ENCODE measurements around the gene COL6A5.

COL6A5 gene

GRCh38 chr3:130491431-130491830 lies 146.0 kb downstream of the COL6A5 start:
- Histone ChIP-seq H3K27ac (no peak overlapping the region), H3K4me3 (no peak overlapping the region)

DNA sequence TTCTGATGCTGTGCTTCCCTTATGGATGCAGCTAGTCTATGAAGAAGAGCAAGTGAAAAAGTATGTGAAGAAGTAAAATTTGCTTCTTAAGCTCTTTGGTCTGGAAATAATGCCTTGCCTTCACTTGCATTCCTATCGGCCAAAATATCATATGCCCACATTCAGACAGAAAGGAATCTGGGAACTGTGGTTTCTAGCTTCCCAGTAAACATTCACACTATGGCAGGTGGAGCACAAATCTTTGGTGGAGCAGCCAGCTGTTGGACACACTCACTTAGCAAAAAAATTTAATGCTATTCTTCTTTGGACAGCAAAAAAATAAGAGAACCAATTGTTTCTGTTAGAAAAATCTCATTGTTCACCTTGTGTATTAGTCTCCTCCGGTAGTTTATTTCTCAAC lies 159.2 kb downstream of the COL6A5 start:
- Histone ChIP-seq H3K27ac (no peak overlapping the region), H3K4me3 (no peak overlapping the region)

DNA sequence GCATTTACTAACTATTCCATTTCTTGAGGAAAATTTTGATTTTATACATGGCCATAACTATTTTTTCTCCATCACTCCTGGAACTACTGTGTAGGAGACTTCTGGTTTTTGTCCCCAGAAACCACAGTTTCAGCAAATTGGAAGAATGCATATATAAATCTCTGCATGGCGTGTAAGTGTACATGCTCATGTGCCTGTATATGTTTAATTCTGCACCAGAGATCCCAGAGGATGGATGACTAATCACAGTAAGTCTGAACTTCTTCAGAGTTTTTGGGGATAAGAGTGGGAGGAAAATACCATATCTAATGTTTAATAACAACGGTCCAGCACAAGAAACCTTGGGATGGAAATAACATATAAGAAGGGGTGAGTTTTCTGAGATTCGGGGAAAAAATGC lies 160.6 kb downstream of the COL6A5 start:
- H3K27ac ChIP-seq = no peak overlapping the region
- H3K4me3 ChIP-seq = no peak overlapping the region

GRCh38 chr3:130507746-130508145 lies 162.3 kb downstream of the COL6A5 start:
- Histone ChIP-seq H3K4me3 (no peak overlapping the region), H3K27ac (no peak overlapping the region)

DNA sequence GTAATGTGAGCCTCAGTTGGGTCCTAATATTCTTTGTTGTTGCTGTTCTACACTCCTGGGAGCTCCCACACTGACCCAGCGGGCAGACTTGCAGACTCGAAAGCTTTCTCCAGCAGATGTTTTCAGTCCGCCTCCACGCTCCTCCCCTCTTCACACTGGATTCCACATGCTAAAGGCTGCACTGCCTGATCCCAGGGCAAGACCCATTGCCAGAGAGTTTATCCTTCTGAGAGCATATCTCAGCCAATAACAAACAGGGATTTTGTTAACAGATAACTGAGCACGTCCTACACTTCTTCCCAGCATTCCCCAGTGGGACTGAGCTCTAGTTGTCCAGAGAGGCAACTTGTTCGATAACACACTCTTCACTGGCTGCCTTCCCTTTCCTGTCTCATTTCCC lies 163.5 kb downstream of the COL6A5 start:
- H3K4me3 ChIP-seq = no peak overlapping the region
- H3K27ac ChIP-seq = no peak overlapping the region

DNA sequence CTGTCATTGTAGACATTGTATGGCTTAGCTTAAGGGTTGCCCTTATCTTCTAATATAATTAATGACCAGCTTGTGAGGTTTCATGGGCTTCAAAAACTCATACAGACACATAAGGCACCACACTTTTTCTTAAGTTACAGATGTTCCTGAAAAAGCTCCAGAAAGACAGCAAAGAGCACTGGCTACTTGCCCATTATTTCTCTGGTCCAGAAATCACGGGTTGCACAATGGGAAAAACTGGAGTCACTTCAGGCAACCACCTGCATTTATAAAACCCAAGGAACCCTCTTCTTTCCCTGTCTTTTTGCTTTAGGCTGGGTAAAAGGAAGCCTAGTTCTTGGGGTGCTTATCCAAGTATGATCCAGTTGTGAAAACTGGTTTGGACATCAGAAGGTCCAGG lies 169.2 kb downstream of the COL6A5 start:
- Histone ChIP-seq H3K27ac (no peak overlapping the region), H3K4me3 (no peak overlapping the region)

- H3K4me3 ChIP-seq = no peak overlapping the region
Measured at GRCh38 chr3:130515755-130516154, 170.3 kb downstream of the COL6A5 start.

GRCh38 chr3:130516645-130517512 lies 171.4 kb downstream of the COL6A5 start, which contains the start of gene COL6A6:
TSS of gene COL6A6 (plus strand) at chr3:130517177. CDS start at chr3:130560365, 43,188 bp downstream.
- peak within 1 kb of the TSS in 6 of 21 experiments; percentile 23 to 69 (median 34) for H3K27ac ChIP-seq
- H3K4me3 ChIP-seq = peak within 1 kb of the TSS; percentile 10 to 32 (median 15)

More at GRCh38 chr3:130515755-130516154, 170.3 kb downstream of the COL6A5 start:
- H3K27ac ChIP-seq = no peak overlapping the region

DNA sequence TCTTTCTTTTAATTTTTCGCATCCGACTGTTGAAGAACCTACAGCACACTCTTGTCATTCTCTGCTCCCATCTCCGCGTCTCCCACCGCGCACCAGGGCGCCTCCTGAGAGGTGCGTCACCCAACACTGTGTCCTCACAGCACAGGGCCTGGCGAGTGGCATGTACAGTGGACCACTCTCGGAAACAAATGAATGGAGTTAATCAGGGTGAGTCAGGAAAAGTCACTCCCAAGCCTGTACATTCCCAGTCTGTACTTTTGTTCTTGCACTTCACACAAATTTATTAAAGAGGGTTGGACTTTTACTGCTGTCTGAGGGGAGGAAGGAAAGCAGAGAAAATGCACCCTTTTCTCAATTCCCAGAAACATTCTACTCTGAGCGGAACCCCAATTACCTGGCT lies 172.1 kb downstream of the COL6A5 start:
- peak overlapping the region in 3 of 21 experiments; percentile 26 to 61 (median 27) for H3K27ac ChIP-seq
- peak overlapping the region in 4 of 7 experiments; percentile 12 to 32 (median 23) for H3K4me3 ChIP-seq

GRCh38 chr3:130519754-130520153 lies 174.3 kb downstream of the COL6A5 start:
- H3K27ac ChIP-seq = no peak overlapping the region
- H3K4me3 ChIP-seq = no peak overlapping the region

- Histone ChIP-seq H3K27ac (no peak overlapping the region), H3K4me3 (no peak overlapping the region)
Measured at GRCh38 chr3:130522399-130522798, 176.9 kb downstream of the COL6A5 start.

DNA sequence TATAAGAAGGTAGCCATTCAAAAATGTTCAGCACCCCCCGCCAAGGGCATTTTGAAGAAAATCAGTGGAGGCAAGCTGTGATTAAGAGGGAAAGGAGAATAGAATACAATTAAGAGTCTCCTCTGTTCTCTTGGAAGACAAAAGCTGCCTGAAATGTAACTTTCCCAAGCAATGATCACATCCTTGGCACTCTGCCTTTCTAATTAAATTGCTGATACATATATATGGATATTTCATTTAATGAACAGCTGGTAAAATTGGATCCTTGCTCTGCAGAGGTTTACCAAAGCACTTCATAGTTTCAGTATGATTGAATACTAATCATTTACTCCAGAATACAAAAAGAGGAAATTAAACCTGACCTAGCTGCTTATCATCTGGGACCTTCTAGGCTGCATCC lies 182.0 kb downstream of the COL6A5 start:
- no peak overlapping the region for H3K27ac ChIP-seq
- H3K4me3 ChIP-seq = no peak overlapping the region

DNA sequence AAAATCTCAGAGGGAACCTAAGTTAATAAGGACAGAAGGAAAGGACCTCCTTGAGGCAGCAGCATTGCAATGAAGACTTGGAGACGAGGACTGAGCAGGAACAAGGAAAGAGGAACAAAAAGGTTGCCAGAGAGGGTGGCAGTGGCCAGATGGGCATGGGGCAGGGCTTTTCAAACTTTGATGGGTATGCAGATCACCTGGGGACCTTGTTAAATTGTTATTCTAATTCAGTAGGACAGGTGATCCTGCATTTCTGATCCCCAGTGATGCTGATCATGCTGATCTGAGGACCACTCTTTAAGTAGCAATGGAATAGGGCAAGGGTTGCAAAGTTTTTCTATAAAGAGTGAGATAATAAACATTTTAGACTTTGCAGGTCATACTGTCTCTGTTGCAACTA lies 182.6 kb downstream of the COL6A5 start:
- H3K4me3 ChIP-seq = no peak overlapping the region
- H3K27ac ChIP-seq = no peak overlapping the region

GRCh38 chr3:130529486-130530215 lies 184.2 kb downstream of the COL6A5 start:
- H3K4me3 ChIP-seq = no peak overlapping the region
- H3K27ac ChIP-seq = no peak overlapping the region

DNA sequence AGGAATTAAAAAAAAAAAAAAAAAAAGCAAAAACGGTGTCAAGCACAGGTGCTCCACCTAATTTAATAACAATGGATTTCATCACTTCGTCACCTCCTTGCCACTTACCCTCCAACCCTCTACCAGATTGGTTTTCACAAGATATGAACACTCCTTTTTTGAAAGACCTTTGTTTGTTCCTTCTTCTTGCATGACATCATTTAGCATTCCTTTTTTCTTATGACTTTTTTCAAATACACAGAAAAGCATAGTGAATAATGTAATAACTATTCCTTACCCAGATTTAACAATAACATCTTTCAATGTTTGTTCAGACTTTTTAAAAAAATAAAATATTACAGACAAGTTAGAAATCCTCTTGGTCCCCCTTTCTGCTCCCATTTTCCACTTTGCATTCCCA lies 187.8 kb downstream of the COL6A5 start:
- Histone ChIP-seq H3K27ac (no peak overlapping the region), H3K4me3 (no peak overlapping the region)

Data from skin epidermis (tissue), 12 donors.